ENCODE measurements around the gene VSTM2B.

The VSTM2B gene

GRCh38 chr19:29571181-29571580 is 45.4 kb downstream of the VSTM2B start:
- no peak for DNase-seq

- no peak for DNase-seq
Observed at GRCh38 chr19:29573486-29573885, 47.7 kb downstream of the VSTM2B start.

- DNase-seq: no peak
Observed at GRCh38 chr19:29574510-29574909, 48.7 kb downstream of the VSTM2B start.

- no peak for DNase-seq
Observed at GRCh38 chr19:29576046-29576606, 50.3 kb downstream of the VSTM2B start.

- no peak for DNase-seq
Observed at GRCh38 chr19:29576761-29577648, 51.2 kb downstream of the VSTM2B start.

GRCh38 chr19:29577649-29577963 is 51.8 kb downstream of the VSTM2B start:
- DNase-seq: no peak

GRCh38 chr19:29578349-29578748 is 52.6 kb downstream of the VSTM2B start:
- no peak for DNase-seq

- DNase-seq: no peak
Observed at GRCh38 chr19:29579308-29579910, 53.6 kb downstream of the VSTM2B start.

- no peak for DNase-seq
Observed at GRCh38 chr19:29581398-29581797, 55.6 kb downstream of the VSTM2B start.

GRCh38 chr19:29583196-29583999 is 57.6 kb downstream of the VSTM2B start:
- no peak for DNase-seq

GRCh38 chr19:29586401-29586800 is 60.6 kb downstream of the VSTM2B start:
- no peak for DNase-seq

- DNase-seq: no peak
Observed at GRCh38 chr19:29587059-29587458, 61.3 kb downstream of the VSTM2B start.

GRCh38 chr19:29587518-29587986 is 61.8 kb downstream of the VSTM2B start:
- no peak for DNase-seq

- DNase-seq: no peak
Observed at GRCh38 chr19:29588095-29588494, 62.3 kb downstream of the VSTM2B start.

- no peak for DNase-seq
Observed at GRCh38 chr19:29590278-29590677, 64.5 kb downstream of the VSTM2B start.

GRCh38 chr19:29591670-29592069 is 65.9 kb downstream of the VSTM2B start:
- no peak for DNase-seq

- no peak for DNase-seq
Observed at GRCh38 chr19:29593869-29594268, 68.1 kb downstream of the VSTM2B start.

GRCh38 chr19:29596080-29596727 is 70.4 kb downstream of the VSTM2B start:
- no peak for DNase-seq

- no peak for DNase-seq
Observed at GRCh38 chr19:29596885-29597525, 71.2 kb downstream of the VSTM2B start.

- DNase-seq: no peak
Observed at GRCh38 chr19:29598036-29598435, 72.2 kb downstream of the VSTM2B start.

GRCh38 chr19:29598496-29598895 is 72.7 kb downstream of the VSTM2B start:
- no peak for DNase-seq

- DNase-seq: no peak
Observed at GRCh38 chr19:29603308-29603707, 77.5 kb downstream of the VSTM2B start.
